A549 (cell line): ENCODE results near the gene CCDC157. TPM values are rescaled to one million over a fixed set of nuclear protein-coding genes. Genes with fewer than 3 reads are reported as not detected.

Source experiments
- ATAC-seq, 2 experiments: fragments of 200-7000 bp in 1 of 2; fragments of >200 bp in 1 of 2; cut with Nextera tagmentation in 1 of 2; cut with Tn5 transposase in 1 of 2; 3 replicates each; pipeline versions ENCODE4 v1.8.0 to v1.9.1; 2018 to 2020; ENCODE audit warnings: mild to moderate bottlenecking in 1 of 2, moderate library complexity in 1 of 2
- CTCF ChIA-PET: fragments of 300-600 bp; sonication (Branson Sonifier 250); formaldehyde crosslinking; extraction: SDS; loops from one replicate; lab custom pipeline; 2021; ENCODE audit warnings: antibody characterized with exemption, inconsistent platforms; lab: Yijun Ruan, JAX
- POLR2A ChIA-PET: fragments of 350-600 bp; formaldehyde crosslinking; extraction: SDS; loops from one replicate; lab custom pipeline; 2021; ENCODE audit warnings: antibody characterized with exemption, inconsistent platforms; lab: Yijun Ruan, JAX
- DNase-seq, 2 experiments: peaks; one replicate each; pipeline versions ENCODE4 v3.0.0 to v3.0.0-alpha.2; 2011 to 2016; ENCODE audit warnings: low read depth in 1 of 2, low spot score in 1 of 2
- FAIRE-seq: peaks from 2 replicates; lab custom pipeline; 2011; peaks lifted over from hg19 to GRCh38; lab: Jason Lieb, UNC
- H3K27ac ChIP-seq, 2 experiments: fragments of >200 bp; sonication (Bioruptor Twin); formaldehyde crosslinking; 3 replicates each; pipeline ENCODE4 v1.5.1; 2016 to 2017
- H3K4me1 ChIP-seq: fragments of >200 bp; sonication (Bioruptor Twin); formaldehyde crosslinking; 3 replicates; pipeline ENCODE4 v1.6.1; 2016
- H3K4me2 ChIP-seq: fragments of >200 bp; sonication (Bioruptor Twin); formaldehyde crosslinking; 3 replicates; pipeline ENCODE4 v1.6.1; 2016
- H3K4me3 ChIP-seq: fragments of >200 bp; sonication (Bioruptor Twin); formaldehyde crosslinking; 3 replicates; pipeline ENCODE4 v1.5.1; 2016
- H3K9me3 ChIP-seq: fragments of >200 bp; sonication (Bioruptor Twin); formaldehyde crosslinking; 3 replicates; pipeline ENCODE4 v1.6.1; 2016
- CBX2 ChIP-seq: fragments of 200-600 bp; sonication (generic); IDR thresholded peaks from 2 replicates; pipeline ENCODE4 v1.6.1; 2016; ENCODE audit warnings: low read depth, mild to moderate bottlenecking, borderline replicate concordance
- EHMT2 ChIP-seq: fragments of 200-600 bp; sonication (generic); IDR thresholded peaks from 2 replicates; pipeline ENCODE4 v1.6.1; 2016; ENCODE audit warnings: antibody characterized with exemption, low read depth, mild to moderate bottlenecking, moderate library complexity
- FOXS1 ChIP-seq: fragments of 250-450 bp; sonication (Bioruptor Pico); IDR thresholded peaks from 2 replicates; pipeline ENCODE4 v1.5.0; 2020; ENCODE audit warnings: mild to moderate bottlenecking, moderate library complexity
- GATA3 ChIP-seq: IDR thresholded peaks from 2 replicates; pipeline ENCODE4 v1.6.1; 2012; ENCODE audit warnings: borderline replicate concordance
- HEYL ChIP-seq: fragments of 250-450 bp; sonication (Bioruptor Pico); IDR thresholded peaks from 2 replicates; pipeline ENCODE4 v1.8.0; 2021; ENCODE audit warnings: mild to moderate bottlenecking, moderate library complexity
- HOXA7 ChIP-seq: fragments of 250-450 bp; sonication (Bioruptor Pico); IDR thresholded peaks from 2 replicates; pipeline ENCODE4 v1.5.0; 2020; ENCODE audit warnings: mild to moderate bottlenecking, moderate library complexity
- HOXB13 ChIP-seq: fragments of 250-450 bp; sonication (Bioruptor Pico); IDR thresholded peaks from 2 replicates; pipeline ENCODE4 v1.5.0; 2020; ENCODE audit warnings: low read depth, mild to moderate bottlenecking, moderate library complexity
- NFE2L2 ChIP-seq: fragments of 150-350 bp; conservative IDR thresholded peaks from 2 replicates; pipeline ENCODE4 v1.6.1; 2014; ENCODE audit warnings: low read length
- RCOR1 ChIP-seq: fragments of 150-350 bp; IDR thresholded peaks from 2 replicates; pipeline ENCODE4 v1.6.1; 2014; ENCODE audit warnings: antibody characterized with exemption, low read length, low read depth
- RFX5 ChIP-seq: fragments of 450-650 bp; IDR thresholded peaks from 2 replicates; pipeline ENCODE4 v1.7.1; 2014; ENCODE audit warnings: antibody characterized with exemption, mild to moderate bottlenecking, moderate library complexity
- SREBF2 ChIP-seq: fragments of 450-650 bp; IDR thresholded peaks from 2 replicates; pipeline ENCODE4 v1.6.1; 2014; ENCODE audit warnings: mild to moderate bottlenecking, moderate library complexity
- ZC3H11A ChIP-seq: fragments of 450-650 bp; IDR thresholded peaks from 2 replicates; pipeline ENCODE4 v1.6.1; 2014; ENCODE audit warnings: antibody characterized with exemption, mild to moderate bottlenecking
- ZFP36 ChIP-seq: fragments of 450-650 bp; IDR thresholded peaks from 2 replicates; pipeline ENCODE4 v1.6.1; 2014; ENCODE audit warnings: borderline replicate concordance; ENCODE audit not compliant: partially characterized antibody
- ZNF302 ChIP-seq: fragments of 250-450 bp; sonication (Bioruptor Pico); IDR thresholded peaks from 2 replicates; pipeline ENCODE4 v1.9.0; 2021; ENCODE audit warnings: inconsistent platforms, mild to moderate bottlenecking, moderate library complexity
- WGBS: methylation state at CpG from one replicate; pipeline ENCODE4 v1.1.6; 2017; ENCODE audit errors: missing lambda C conversion rate; 5-methylcytosine and 5-hydroxymethylcytosine counted together
- polyA plus RNA-seq, 4 experiments: library from polyadenylated mRNA; depleted of rRNA in 3 of 4; stranded (reverse); fragments of >200 nt; fragmentation: RNase III in 1 of 4; extraction: RNeasy Plus Mini Kit Qiagen cat#74134 plus additional on column Dnase treatment in 1 of 4; gene quantifications; 2 replicates in 3 of 4; 3 replicates in 1 of 4; pipeline ENCODE4 v1.2.3, GENCODE V29; 2011 to 2017
- TF ChIP-seq, protein P1 (sequence below): fragments of >200 bp; sonication (Bioruptor Twin); formaldehyde crosslinking; IDR thresholded peaks from 3 replicates; pipeline ENCODE4 v1.5.1; 2016
- TF ChIP-seq, protein P2 (sequence below): IDR thresholded peaks from 2 replicates; pipeline ENCODE4 v1.6.1; 2012
- TF ChIP-seq, protein P3 (sequence below): IDR thresholded peaks from 2 replicates; pipeline ENCODE4 v1.6.1; 2012; ENCODE audit warnings: low read depth, borderline replicate concordance
- TF ChIP-seq, protein P4 (sequence below): fragments of 150-350 bp; IDR thresholded peaks from 2 replicates; pipeline ENCODE4 v1.6.1; 2014; ENCODE audit warnings: low read depth, mild to moderate bottlenecking, low read length

The CCDC157 gene
- polyA plus RNA-seq, 2 of the 4 experiments (the other 2 are of a cell fraction) = 1.4 to 2.5 TPM

DNA sequence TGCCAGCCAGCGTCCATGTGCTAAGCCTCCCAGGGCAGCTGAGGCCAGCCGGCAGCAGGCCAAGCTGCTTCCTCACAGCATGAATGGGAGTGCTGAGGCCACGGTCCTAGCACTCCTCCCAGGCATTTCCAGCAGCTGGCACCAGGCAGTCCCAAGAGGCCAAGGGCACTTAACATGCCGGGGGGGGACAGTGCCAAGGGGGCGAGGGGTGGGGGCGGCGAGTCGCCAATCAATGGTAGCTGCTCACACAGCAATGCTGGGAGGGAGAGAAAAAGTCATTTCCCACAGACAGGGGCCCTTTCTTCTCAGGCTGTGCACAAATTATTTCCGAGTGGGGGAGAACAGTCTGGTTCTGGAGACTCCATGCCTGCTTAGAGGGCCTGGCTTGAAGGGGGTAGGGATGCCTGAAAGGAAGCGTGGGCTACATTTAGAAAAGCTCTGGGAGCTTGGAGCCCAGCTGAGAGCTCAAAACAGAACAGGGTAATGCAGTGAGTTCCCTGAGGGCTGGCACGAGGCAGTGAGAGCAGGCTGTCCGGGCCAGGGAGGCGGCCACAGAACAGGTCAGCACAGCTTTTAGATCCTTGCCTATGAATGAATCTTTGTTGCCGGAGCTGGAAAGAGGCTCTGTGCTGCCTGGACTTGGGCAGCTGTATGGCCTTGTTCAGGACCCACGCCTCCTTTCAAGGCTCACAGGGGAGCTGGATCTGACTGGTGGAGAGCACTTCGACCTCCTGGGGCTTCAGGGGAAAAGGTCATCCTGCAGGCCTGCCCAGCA is 15.7 kb upstream of the CCDC157 start (continued):
- TF ChIP-seq NFE2L2 = no peak

DNA sequence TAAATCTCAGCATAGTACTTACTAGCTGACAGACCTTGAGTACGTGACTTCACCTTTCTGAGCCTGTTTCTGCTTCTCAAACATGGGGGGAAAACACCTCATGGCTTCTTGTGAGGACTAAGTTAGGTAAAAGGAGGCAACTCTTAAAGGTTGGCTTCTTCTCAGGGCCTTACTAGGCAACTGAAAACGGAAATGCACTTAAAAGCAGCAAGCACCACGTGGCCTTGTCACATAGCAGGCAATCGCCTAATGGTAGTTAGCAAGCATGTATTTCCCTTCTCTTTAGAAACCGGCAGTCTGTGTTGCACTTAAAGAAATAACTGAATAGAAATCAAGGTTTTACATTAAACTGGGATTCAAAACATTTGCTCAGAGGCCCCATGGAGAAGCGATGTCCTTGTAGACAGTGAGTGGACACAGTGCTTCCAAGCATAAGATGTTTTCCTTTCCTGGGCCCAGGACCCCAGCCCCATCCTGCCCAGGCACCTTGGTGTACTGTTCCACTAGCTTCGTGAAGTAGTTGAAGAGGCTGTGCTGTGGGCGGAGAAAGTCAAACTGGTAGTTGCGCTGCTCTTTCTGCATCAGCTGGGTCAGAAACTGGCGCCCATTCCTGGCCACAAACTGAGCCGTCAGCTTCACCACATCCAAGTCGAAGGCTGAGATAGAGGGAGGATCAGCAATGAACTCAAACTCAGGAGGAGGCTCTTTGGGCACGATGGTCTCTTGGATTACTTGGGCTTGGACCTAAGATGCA is 12.2 kb upstream of the CCDC157 start:
- POLR2A ChIA-PET = interaction anchor here (1.2 kb wide), 1 partner anchor 12 kb away, joined by 3 read pairs; the partner anchor contains the start of genes CCDC157 and SF3A1
- CTCF ChIA-PET = interaction anchor here (0.6 to 1.5 kb wide), 4 partner anchors 10 to 57 kb away, joined by 4 to 6 read pairs (median 4); no protein-coding TSS in a partner anchor
- no peaks in the 10 kb centered on the region for H3K9me3 ChIP-seq
- ATAC-seq = no peak
- no peak overlapping the region for H3K4me2 ChIP-seq
- no peak overlapping the region for H3K4me3 ChIP-seq
- H3K4me1 ChIP-seq = no peaks in the 10 kb centered on the region
- no peak for FAIRE-seq
- no peak overlapping the region for H3K27ac ChIP-seq
- 94% methylated on average over 13 of the region's 13 CpGs for WGBS
- TF ChIP-seq, protein P1, sequence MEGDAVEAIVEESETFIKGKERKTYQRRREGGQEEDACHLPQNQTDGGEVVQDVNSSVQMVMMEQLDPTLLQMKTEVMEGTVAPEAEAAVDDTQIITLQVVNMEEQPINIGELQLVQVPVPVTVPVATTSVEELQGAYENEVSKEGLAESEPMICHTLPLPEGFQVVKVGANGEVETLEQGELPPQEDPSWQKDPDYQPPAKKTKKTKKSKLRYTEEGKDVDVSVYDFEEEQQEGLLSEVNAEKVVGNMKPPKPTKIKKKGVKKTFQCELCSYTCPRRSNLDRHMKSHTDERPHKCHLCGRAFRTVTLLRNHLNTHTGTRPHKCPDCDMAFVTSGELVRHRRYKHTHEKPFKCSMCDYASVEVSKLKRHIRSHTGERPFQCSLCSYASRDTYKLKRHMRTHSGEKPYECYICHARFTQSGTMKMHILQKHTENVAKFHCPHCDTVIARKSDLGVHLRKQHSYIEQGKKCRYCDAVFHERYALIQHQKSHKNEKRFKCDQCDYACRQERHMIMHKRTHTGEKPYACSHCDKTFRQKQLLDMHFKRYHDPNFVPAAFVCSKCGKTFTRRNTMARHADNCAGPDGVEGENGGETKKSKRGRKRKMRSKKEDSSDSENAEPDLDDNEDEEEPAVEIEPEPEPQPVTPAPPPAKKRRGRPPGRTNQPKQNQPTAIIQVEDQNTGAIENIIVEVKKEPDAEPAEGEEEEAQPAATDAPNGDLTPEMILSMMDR = no peak
- TF ChIP-seq, protein P2, sequence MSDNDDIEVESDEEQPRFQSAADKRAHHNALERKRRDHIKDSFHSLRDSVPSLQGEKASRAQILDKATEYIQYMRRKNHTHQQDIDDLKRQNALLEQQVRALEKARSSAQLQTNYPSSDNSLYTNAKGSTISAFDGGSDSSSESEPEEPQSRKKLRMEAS = no peak
- TF ChIP-seq ZC3H11A = no peak
- TF ChIP-seq FOXS1 (CRISPR knock-in tag) = no peak
- no peak for TF ChIP-seq HOXB13 (CRISPR knock-in tag)
- TF ChIP-seq HEYL (CRISPR knock-in tag) = no peak
- no peak for TF ChIP-seq NFE2L2
- TF ChIP-seq CBX2 = no peak
- no peak for DNase-seq

DNA sequence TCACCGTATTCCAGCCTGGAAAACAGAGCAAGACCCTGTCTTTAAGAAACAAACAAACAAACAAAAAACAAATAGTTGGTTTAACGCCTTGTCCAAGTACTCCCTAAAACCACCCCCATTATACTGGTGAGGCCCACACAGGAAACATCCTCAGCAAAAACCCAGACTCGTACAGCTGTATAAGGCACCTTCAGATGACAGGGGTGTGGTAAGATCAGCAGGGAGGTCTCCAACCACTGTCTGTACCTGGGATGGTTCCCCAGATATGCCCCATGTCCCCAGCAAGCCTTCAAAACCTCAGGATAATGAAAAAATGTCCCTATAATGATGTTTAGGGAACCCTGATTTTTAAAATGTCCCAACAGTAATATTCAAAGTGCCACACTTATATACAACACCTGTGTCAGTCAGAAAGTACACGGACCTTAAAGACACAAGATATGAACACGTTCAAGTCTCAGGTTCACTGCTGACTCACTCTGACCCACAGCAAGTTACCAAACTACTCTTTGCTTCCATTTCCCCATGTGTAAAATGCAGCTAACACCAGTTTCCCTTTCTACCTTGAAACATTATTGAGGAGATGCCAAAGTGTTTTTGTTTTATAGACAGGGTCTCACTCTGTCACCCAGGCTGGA is 9.4 kb upstream of the CCDC157 start:
- POLR2A ChIA-PET = no interaction called here
- Histone ChIP-seq H3K27ac (no peak overlapping the region), H3K4me3 (no peak overlapping the region), H3K9me3 (no peaks in the 10 kb centered on the region), H3K4me2 (no peak overlapping the region), H3K4me1 (no peaks in the 10 kb centered on the region)
- no peak for ATAC-seq
- CTCF ChIA-PET = interaction anchor here (0.6 to 1.6 kb wide), 5 partner anchors 10 to 255 kb away, joined by 3 to 5 read pairs (median 3); no protein-coding TSS in a partner anchor
- WGBS = 72% methylated on average over 5 of the region's 5 CpGs
- no peak for FAIRE-seq
- TF ChIP-seq RCOR1 (no peak), NFE2L2 (no peak), EHMT2 (no peak), ZNF302 (CRISPR knock-in tag) (no peak), CBX2 (no peak), HOXA7 (no peak), GATA3 (no peak), RFX5 (no peak), SREBF2 (no peak), ZFP36 (no peak)
- TF ChIP-seq, protein P1 = no peak
- TF ChIP-seq, protein P3, sequence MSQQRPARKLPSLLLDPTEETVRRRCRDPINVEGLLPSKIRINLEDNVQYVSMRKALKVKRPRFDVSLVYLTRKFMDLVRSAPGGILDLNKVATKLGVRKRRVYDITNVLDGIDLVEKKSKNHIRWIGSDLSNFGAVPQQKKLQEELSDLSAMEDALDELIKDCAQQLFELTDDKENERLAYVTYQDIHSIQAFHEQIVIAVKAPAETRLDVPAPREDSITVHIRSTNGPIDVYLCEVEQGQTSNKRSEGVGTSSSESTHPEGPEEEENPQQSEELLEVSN = no peak
- TF ChIP-seq, protein P4, sequence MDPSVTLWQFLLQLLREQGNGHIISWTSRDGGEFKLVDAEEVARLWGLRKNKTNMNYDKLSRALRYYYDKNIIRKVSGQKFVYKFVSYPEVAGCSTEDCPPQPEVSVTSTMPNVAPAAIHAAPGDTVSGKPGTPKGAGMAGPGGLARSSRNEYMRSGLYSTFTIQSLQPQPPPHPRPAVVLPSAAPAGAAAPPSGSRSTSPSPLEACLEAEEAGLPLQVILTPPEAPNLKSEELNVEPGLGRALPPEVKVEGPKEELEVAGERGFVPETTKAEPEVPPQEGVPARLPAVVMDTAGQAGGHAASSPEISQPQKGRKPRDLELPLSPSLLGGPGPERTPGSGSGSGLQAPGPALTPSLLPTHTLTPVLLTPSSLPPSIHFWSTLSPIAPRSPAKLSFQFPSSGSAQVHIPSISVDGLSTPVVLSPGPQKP = no peak
- TF ChIP-seq, all 56 proteins: peak for 0
- no peak for DNase-seq
